Sigmoid colon (tissue), 4 donors: ENCODE results near the gene CHRNA10.
"Not testable (repeated sequence)": the region's sequence is repeated elsewhere in the genome, so short reads cannot be mapped to it uniquely, and the experiment has no call there.

Experiments
- POLR2A ChIP-seq, 2 donors: fragments of 450-650 bp; IDR thresholded peaks; one replicate each; pipeline ENCODE4 v1.6.1; 2016; ENCODE audit warnings: antibody characterized with exemption in 2 of 2, mild to moderate bottlenecking in 2 of 2, moderate library complexity in 2 of 2
- POLR2AphosphoS5 ChIP-seq, 4 donors: sonication (generic); formaldehyde crosslinking; IDR thresholded peaks; one replicate each; pipeline ENCODE4 v1.6.1; 2017; ENCODE audit warnings: antibody characterized with exemption in 4 of 4
- TF ChIP-seq, protein P1 (sequence below), 4 experiments: fragments of 450-650 bp in 3 of 4; fragments of 200-600 bp in 1 of 4; IDR thresholded peaks; one replicate each; pipeline ENCODE4 v1.5.1; 2016 to 2019; ENCODE audit warnings: antibody characterized with exemption in 4 of 4, mild to moderate bottlenecking in 3 of 4, moderate library complexity in 2 of 4

DNA sequence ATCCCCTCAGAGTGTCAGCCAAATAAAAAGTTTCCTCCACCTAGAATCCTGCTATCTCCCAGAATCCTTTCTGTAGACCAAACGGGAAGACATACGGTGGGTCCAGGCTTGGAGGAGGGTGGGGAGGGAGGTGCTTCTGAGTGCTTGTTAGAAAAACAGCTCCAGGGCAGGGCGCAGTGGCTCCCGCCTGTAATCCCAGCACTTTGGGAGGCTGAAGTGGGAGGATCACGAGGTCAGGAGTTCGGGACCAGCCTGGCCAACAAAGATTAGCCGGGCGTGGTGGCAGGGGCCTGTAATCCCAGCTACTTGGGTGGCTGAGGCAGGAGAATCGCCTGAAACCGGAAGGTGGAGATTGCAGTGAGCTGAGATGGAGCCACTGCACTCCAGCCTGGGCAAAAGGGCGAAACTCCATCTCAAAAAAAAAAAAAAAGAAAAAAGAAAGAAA, 28.1 kb downstream of the CHRNA10 start:
- TF ChIP-seq, protein P1, sequence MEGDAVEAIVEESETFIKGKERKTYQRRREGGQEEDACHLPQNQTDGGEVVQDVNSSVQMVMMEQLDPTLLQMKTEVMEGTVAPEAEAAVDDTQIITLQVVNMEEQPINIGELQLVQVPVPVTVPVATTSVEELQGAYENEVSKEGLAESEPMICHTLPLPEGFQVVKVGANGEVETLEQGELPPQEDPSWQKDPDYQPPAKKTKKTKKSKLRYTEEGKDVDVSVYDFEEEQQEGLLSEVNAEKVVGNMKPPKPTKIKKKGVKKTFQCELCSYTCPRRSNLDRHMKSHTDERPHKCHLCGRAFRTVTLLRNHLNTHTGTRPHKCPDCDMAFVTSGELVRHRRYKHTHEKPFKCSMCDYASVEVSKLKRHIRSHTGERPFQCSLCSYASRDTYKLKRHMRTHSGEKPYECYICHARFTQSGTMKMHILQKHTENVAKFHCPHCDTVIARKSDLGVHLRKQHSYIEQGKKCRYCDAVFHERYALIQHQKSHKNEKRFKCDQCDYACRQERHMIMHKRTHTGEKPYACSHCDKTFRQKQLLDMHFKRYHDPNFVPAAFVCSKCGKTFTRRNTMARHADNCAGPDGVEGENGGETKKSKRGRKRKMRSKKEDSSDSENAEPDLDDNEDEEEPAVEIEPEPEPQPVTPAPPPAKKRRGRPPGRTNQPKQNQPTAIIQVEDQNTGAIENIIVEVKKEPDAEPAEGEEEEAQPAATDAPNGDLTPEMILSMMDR (IDR thresholded peaks at IDR 0.05): not testable (repeated sequence)
- not testable (repeated sequence) for TF ChIP-seq POLR2A, POLR2AphosphoS5 (IDR thresholded peaks at IDR 0.05)
